ENCODE data around the gene OR8K5.

DNA sequence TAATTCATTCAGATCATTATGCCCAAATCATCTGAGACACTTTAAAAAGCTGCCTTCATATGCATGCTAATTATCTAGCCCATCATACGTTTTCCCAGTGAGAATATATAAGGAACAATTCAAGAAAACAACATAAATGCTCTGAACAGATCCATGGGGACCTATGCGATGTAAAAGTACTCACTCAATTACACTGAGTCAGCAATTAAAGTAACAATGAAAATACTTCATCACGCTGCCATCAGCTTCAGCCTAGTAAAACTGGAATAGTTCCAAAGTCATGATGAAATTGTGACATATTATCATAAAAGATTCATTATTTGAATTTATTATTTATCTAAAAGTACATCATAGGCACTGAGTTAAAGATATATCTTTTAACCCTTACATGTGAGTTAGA lies 3.7 kb upstream of the OR8K5 start:
- TF ChIP-seq CTCF (optimal IDR thresholded peaks at IDR 0.05 in 1 of 3, IDR thresholded peaks at IDR 0.05 in 1 of 3, conservative IDR thresholded peaks at IDR 0.05 in 1 of 3; ENCODE audit: extremely low read depth in 1 of 3, insufficient read depth in 2 of 3, low read length in 3 of 3) (no peak), EZH2 (IDR thresholded peaks at IDR 0.05; ENCODE audit: low read length) (no peak)

Measured in keratinocyte (primary cell).